Stomach smooth muscle (tissue), 2 donors: ENCODE measurements around the gene CACFD1.

Experiments used
- H3K27ac ChIP-seq: one replicate; pipeline ENCODE4 v1.7.0; 2013; ENCODE audit warnings: mild to moderate bottlenecking, low read length, inconsistent platforms
- H3K27me3 ChIP-seq, 2 donors: one replicate each; pipeline ENCODE4 v1.7.0; 2013; ENCODE audit warnings: low read length in 2 of 2; ENCODE audit not compliant: insufficient read depth in 2 of 2, control insufficient read depth in 1 of 2
- H3K36me3 ChIP-seq, 2 donors: one replicate each; pipeline ENCODE4 v1.7.0; 2013; ENCODE audit warnings: low read length in 2 of 2; ENCODE audit not compliant: control insufficient read depth in 2 of 2, insufficient read depth in 2 of 2
- H3K4me1 ChIP-seq: one replicate; pipeline ENCODE4 v1.7.0; 2013; ENCODE audit warnings: low read length; ENCODE audit not compliant: control insufficient read depth, insufficient read depth
- H3K4me3 ChIP-seq, 2 donors: one replicate each; pipeline ENCODE4 v1.7.0; 2013; ENCODE audit warnings: low read length in 2 of 2
- H3K9ac ChIP-seq, 2 donors: one replicate each; pipeline ENCODE4 v1.7.0; 2013; ENCODE audit warnings: low read length in 2 of 2, mild to moderate bottlenecking in 1 of 2
- H3K9me3 ChIP-seq, 2 donors: one replicate each; pipeline ENCODE4 v1.7.0; 2013; ENCODE audit warnings: low read length in 2 of 2; ENCODE audit not compliant: control insufficient read depth in 2 of 2
- donor health status: healthy.
- donor health status: Pancreatic carcinoma.

The CACFD1 gene

GRCh38 chr9:133484671-133485437 is 25.1 kb downstream of the CACFD1 start:
- no peak overlapping the region for H3K9ac ChIP-seq

GRCh38 chr9:133485531-133486260 is 25.9 kb downstream of the CACFD1 start:
- H3K9ac ChIP-seq = no peak overlapping the region
- no peak overlapping the region for H3K4me3 ChIP-seq
- no peaks in the 10 kb centered on the region for H3K4me1 ChIP-seq
- H3K27me3 ChIP-seq = peaks cover 3 to 4% of the 10 kb centered on the region in 2 donors
- no peaks in the 10 kb centered on the region for H3K36me3 ChIP-seq
- no peaks in the 10 kb centered on the region for H3K9me3 ChIP-seq
- H3K27ac ChIP-seq = no peak overlapping the region

More at GRCh38 chr9:133484671-133485437, 25.1 kb downstream of the CACFD1 start:
- Histone ChIP-seq H3K27ac (no peak overlapping the region), H3K4me1 (no peaks in the 10 kb centered on the region), H3K27me3 (peaks cover 0 to 3% of the 10 kb centered on the region in 2 donors), H3K9me3 (no peaks in the 10 kb centered on the region), H3K4me3 (no peak overlapping the region), H3K36me3 (no peaks in the 10 kb centered on the region)

- H3K4me3 ChIP-seq = no peak overlapping the region
- no peaks in the 10 kb centered on the region for H3K4me1 ChIP-seq
- H3K27ac ChIP-seq = no peak overlapping the region
- H3K9me3 ChIP-seq = no peaks in the 10 kb centered on the region
- peaks cover 3 to 4% of the 10 kb centered on the region in 2 donors for H3K27me3 ChIP-seq
- no peaks in the 10 kb centered on the region for H3K36me3 ChIP-seq
- H3K9ac ChIP-seq = no peak overlapping the region
Observed at GRCh38 chr9:133487331-133487725, 27.6 kb downstream of the CACFD1 start.

- Histone ChIP-seq H3K4me3 (no peak overlapping the region), H3K4me1 (no peaks in the 10 kb centered on the region), H3K27ac (no peak overlapping the region), H3K36me3 (no peaks in the 10 kb centered on the region), H3K9me3 (no peaks in the 10 kb centered on the region), H3K27me3 (peaks cover 3 to 4% of the 10 kb centered on the region in 2 donors), H3K9ac (no peak overlapping the region)
Observed at GRCh38 chr9:133488686-133489252, 29.0 kb downstream of the CACFD1 start.

- Histone ChIP-seq H3K27ac (no peak overlapping the region), H3K4me1 (no peaks in the 10 kb centered on the region), H3K27me3 (peaks cover 3 to 4% of the 10 kb centered on the region in 2 donors)
Observed at GRCh38 chr9:133489253-133490190, 29.7 kb downstream of the CACFD1 start.

GRCh38 chr9:133490201-133490681 is 30.5 kb downstream of the CACFD1 start:
- H3K4me1 ChIP-seq = no peaks in the 10 kb centered on the region
- H3K9me3 ChIP-seq = no peaks in the 10 kb centered on the region
- H3K4me3 ChIP-seq = no peak overlapping the region
- peaks cover 3 to 4% of the 10 kb centered on the region in 2 donors for H3K27me3 ChIP-seq
- no peak overlapping the region for H3K9ac ChIP-seq
- no peak overlapping the region for H3K27ac ChIP-seq
- no peaks in the 10 kb centered on the region for H3K36me3 ChIP-seq

More at GRCh38 chr9:133489253-133490190, 29.7 kb downstream of the CACFD1 start:
- Histone ChIP-seq H3K4me3 (no peak overlapping the region), H3K36me3 (no peaks in the 10 kb centered on the region), H3K9me3 (no peaks in the 10 kb centered on the region), H3K9ac (no peak overlapping the region)

GRCh38 chr9:133490865-133491655 is 31.3 kb downstream of the CACFD1 start:
- Histone ChIP-seq H3K27me3 (peaks cover 4 to 5% of the 10 kb centered on the region in 2 donors), H3K9me3 (no peaks in the 10 kb centered on the region), H3K27ac (no peak overlapping the region), H3K9ac (no peak overlapping the region), H3K36me3 (no peaks in the 10 kb centered on the region), H3K4me1 (peaks cover 3% of the 10 kb centered on the region), H3K4me3 (no peak overlapping the region)

- Histone ChIP-seq H3K36me3 (no peaks in the 10 kb centered on the region), H3K9me3 (no peaks in the 10 kb centered on the region), H3K9ac (no peak overlapping the region), H3K4me1 (peaks cover 3% of the 10 kb centered on the region), H3K27me3 (peaks cover 5 to 8% of the 10 kb centered on the region in 2 donors), H3K4me3 (no peak overlapping the region), H3K27ac (no peak overlapping the region)
Observed at GRCh38 chr9:133491656-133491925, 31.8 kb downstream of the CACFD1 start.

GRCh38 chr9:133492061-133493021 is 32.6 kb downstream of the CACFD1 start:
- Histone ChIP-seq H3K36me3 (no peaks in the 10 kb centered on the region), H3K9ac (no peak overlapping the region), H3K9me3 (no peaks in the 10 kb centered on the region), H3K4me1 (peaks cover 9% of the 10 kb centered on the region), H3K27me3 (peaks cover 10 to 11% of the 10 kb centered on the region in 2 donors), H3K27ac (no peak overlapping the region), H3K4me3 (no peak overlapping the region)
